Mesenchymal stem cell (in vitro differentiated cells and primary cell): ENCODE data around the gene MICAL1.

ENCODE experiments used
- DNase-seq: peaks from one replicate; pipeline ENCODE4 v3.0.0-alpha.2; 2013
- H2AFZ ChIP-seq: one replicate; pipeline ENCODE4 v1.6.1; 2013; ENCODE audit warnings: low read depth, mild to moderate bottlenecking, control low read depth, inconsistent platforms, low read length, moderate library complexity
- H2AK5ac ChIP-seq: 2 replicates; pipeline ENCODE4 v1.6.1; 2013; ENCODE audit warnings: low read length, moderate library complexity, mild to moderate bottlenecking, inconsistent platforms; ENCODE audit not compliant: severe bottlenecking
- H2BK120ac ChIP-seq: one replicate; pipeline ENCODE4 v1.6.1; 2013; ENCODE audit warnings: low read depth, mild to moderate bottlenecking, inconsistent platforms, low read length, moderate library complexity
- H2BK12ac ChIP-seq, 2 experiments: one replicate each; pipeline ENCODE4 v1.6.1; 2013; ENCODE audit warnings: inconsistent platforms in 2 of 2, low read length in 2 of 2, mild to moderate bottlenecking in 2 of 2, moderate library complexity in 2 of 2, control low read depth in 1 of 2
- H2BK15ac ChIP-seq: one replicate; pipeline ENCODE4 v1.6.1; 2013; ENCODE audit warnings: mild to moderate bottlenecking, low read depth, inconsistent platforms; ENCODE audit not compliant: poor library complexity, severe bottlenecking
- H2BK5ac ChIP-seq: 2 replicates; pipeline ENCODE4 v1.6.1; 2013; ENCODE audit warnings: low read depth, mild to moderate bottlenecking, low read length, control low read depth, inconsistent platforms; ENCODE audit not compliant: poor library complexity, severe bottlenecking
- H3K14ac ChIP-seq, 2 experiments: one replicate each; pipeline ENCODE4 v1.6.1; 2013; ENCODE audit warnings: inconsistent platforms in 2 of 2, low read length in 2 of 2, control low read depth in 1 of 2, mild to moderate bottlenecking in 1 of 2, moderate library complexity in 1 of 2
- H3K18ac ChIP-seq, 2 experiments: one replicate each; pipeline ENCODE4 v1.6.1; 2013; ENCODE audit warnings: inconsistent platforms in 2 of 2, low read length in 2 of 2, control low read depth in 1 of 2, low read depth in 1 of 2, mild to moderate bottlenecking in 1 of 2
- H3K23ac ChIP-seq, 2 experiments: one replicate each; pipeline ENCODE4 v1.6.1; 2013; ENCODE audit warnings: inconsistent platforms in 2 of 2, low read length in 2 of 2, mild to moderate bottlenecking in 2 of 2, moderate library complexity in 2 of 2, control low read depth in 1 of 2
- H3K27ac ChIP-seq: 2 replicates; pipeline ENCODE4 v1.5.1; 2013; ENCODE audit warnings: mild to moderate bottlenecking, moderate library complexity, low read length, control low read depth, inconsistent platforms; ENCODE audit not compliant: poor library complexity, severe bottlenecking
- H3K27me3 ChIP-seq, 2 experiments: 2 replicates each; pipeline versions ENCODE4 v1.6.1 to v1.7.0; 2013; ENCODE audit warnings: low read length in 2 of 2, mild to moderate bottlenecking in 2 of 2, moderate library complexity in 2 of 2, control low read depth in 1 of 2, inconsistent platforms in 1 of 2; ENCODE audit not compliant: control insufficient read depth in 1 of 2, insufficient read depth in 1 of 2
- H3K36me3 ChIP-seq, 2 experiments: 2 replicates each; pipeline versions ENCODE4 v1.6.1 to v1.7.0; 2013; ENCODE audit warnings: low read length in 2 of 2, control low read depth in 1 of 2, inconsistent platforms in 1 of 2, low read depth in 1 of 2, mild to moderate bottlenecking in 1 of 2; ENCODE audit not compliant: insufficient read depth in 2 of 2, control insufficient read depth in 1 of 2
- H3K4ac ChIP-seq, 2 experiments: one replicate each; pipeline ENCODE4 v1.6.1; 2013; ENCODE audit warnings: inconsistent platforms in 2 of 2, low read length in 2 of 2, mild to moderate bottlenecking in 2 of 2, moderate library complexity in 2 of 2, control low read depth in 1 of 2, low read depth in 1 of 2
- H3K4me1 ChIP-seq: 2 replicates; pipeline ENCODE4 v1.6.1; 2013; ENCODE audit warnings: low read depth, low read length, control low read depth; ENCODE audit not compliant: control insufficient read depth, insufficient read depth
- H3K4me2 ChIP-seq: 2 replicates; pipeline ENCODE4 v1.6.1; 2013; ENCODE audit warnings: low read length, mild to moderate bottlenecking, inconsistent platforms; ENCODE audit not compliant: poor library complexity, severe bottlenecking
- H3K4me3 ChIP-seq, 2 experiments: 2 replicates each; pipeline versions ENCODE4 v1.5.1 to v1.7.0; 2013; ENCODE audit warnings: low read length in 2 of 2, mild to moderate bottlenecking in 2 of 2, control low read depth in 1 of 2, low read depth in 1 of 2; ENCODE audit not compliant: insufficient read depth in 1 of 2
- H3K79me1 ChIP-seq: replicated peaks from 2 replicates; pipeline ENCODE4 v1.6.1; 2013; ENCODE audit warnings: mild to moderate bottlenecking, control low read depth, low read length, inconsistent platforms; ENCODE audit not compliant: poor library complexity, severe bottlenecking
- H3K9ac ChIP-seq: 2 replicates; pipeline ENCODE4 v1.7.0; 2013; ENCODE audit warnings: mild to moderate bottlenecking, low read length, moderate library complexity
- H3K9me3 ChIP-seq: 2 replicates; pipeline ENCODE4 v1.7.0; 2013; ENCODE audit warnings: mild to moderate bottlenecking, low read length; ENCODE audit not compliant: control insufficient read depth
- H4K8ac ChIP-seq: one replicate; pipeline ENCODE4 v1.6.1; 2013; ENCODE audit warnings: inconsistent platforms, mild to moderate bottlenecking, low read length, moderate library complexity
- H4K91ac ChIP-seq: one replicate; pipeline ENCODE4 v1.6.1; 2013; ENCODE audit warnings: mild to moderate bottlenecking, low read length, inconsistent platforms
- WGBS: methylation state at CpG from one replicate; pipeline ENCODE4 v1.1.7; 2013; ENCODE audit warnings: mixed read lengths; 5-methylcytosine and 5-hydroxymethylcytosine counted together

The MICAL1 gene

DNA sequence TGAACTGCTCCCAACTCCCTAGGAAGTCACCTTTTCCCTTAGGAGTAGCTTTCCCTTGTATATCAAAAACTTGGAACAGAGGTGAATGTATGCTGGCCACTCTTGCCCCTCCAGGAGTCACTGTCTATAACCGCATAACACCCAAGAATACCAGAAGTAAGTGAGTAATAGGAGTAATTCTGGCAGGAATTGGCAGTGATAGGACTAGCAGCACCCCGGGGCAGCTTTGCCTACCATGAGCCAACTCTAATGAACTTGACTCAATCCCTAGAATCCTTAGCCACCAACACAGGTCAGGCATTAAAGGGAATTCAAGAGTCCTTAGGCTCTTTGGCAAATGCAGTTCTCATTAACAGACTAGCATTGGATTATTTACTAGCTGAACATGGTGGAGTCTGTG lies 44.5 kb downstream of the MICAL1 start:
- H3K18ac ChIP-seq, result no peak overlapping the region
- no peak overlapping the region for H2AK5ac ChIP-seq
- no peak overlapping the region for H3K23ac ChIP-seq
- no peak overlapping the region for H2BK15ac ChIP-seq
- DNase-seq, result no peak
- no peaks in the 10 kb centered on the region for H3K4me1 ChIP-seq
- H2AFZ ChIP-seq, result no peak overlapping the region
- H3K9ac ChIP-seq, result no peak overlapping the region
- H3K27ac ChIP-seq, result no peak overlapping the region
- H4K8ac ChIP-seq, result no peak overlapping the region
- peaks cover 0 to 9% of the 10 kb centered on the region in 2 experiments for H3K27me3 ChIP-seq
- H3K36me3 ChIP-seq, result no peaks in the 10 kb centered on the region
- H3K79me1 ChIP-seq, result no peaks in the 10 kb centered on the region
- H3K4me2 ChIP-seq, result no peak overlapping the region
- no peak overlapping the region for H3K4me3 ChIP-seq
- H3K14ac ChIP-seq, result no peak overlapping the region
- H2BK5ac ChIP-seq, result no peak overlapping the region
- H2BK12ac ChIP-seq, result no peak overlapping the region
- H2BK120ac ChIP-seq, result no peak overlapping the region
- H3K9me3 ChIP-seq, result no peaks in the 10 kb centered on the region
- no peak overlapping the region for H3K4ac ChIP-seq
- 80% methylated on average over 1 of the region's 2 CpGs for WGBS
- no peak overlapping the region for H4K91ac ChIP-seq

DNA sequence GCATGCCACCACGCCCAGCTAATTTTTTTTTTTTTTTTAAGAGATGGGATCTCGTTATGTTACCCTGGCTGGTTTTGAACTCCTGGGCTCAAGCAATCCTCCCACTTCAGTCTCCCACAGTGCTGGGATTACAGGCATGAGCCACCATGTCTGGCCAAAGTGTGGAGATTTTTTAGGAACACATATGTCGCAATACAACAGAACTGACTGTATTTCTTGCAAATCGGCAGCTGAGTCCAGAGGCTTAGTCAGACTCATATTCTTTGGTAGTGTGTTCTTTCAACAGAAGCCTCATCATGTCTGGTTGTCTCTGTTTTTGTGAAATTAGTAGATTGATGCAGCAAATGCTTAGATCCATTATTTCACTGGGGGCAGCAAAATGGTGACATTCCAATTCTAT lies 49.4 kb downstream of the MICAL1 start:
- no peak overlapping the region for H2BK120ac ChIP-seq
- no peak overlapping the region for H3K14ac ChIP-seq
- no peak overlapping the region for H3K4me3 ChIP-seq
- no peaks in the 10 kb centered on the region for H3K9me3 ChIP-seq
- no peaks in the 10 kb centered on the region for H3K36me3 ChIP-seq
- 91% methylated on average over 4 of the region's 4 CpGs for WGBS
- no peak overlapping the region for H4K91ac ChIP-seq
- no peak overlapping the region for H3K4me2 ChIP-seq
- H2BK12ac ChIP-seq, result no peak overlapping the region
- no peak overlapping the region for H3K4ac ChIP-seq
- H2AFZ ChIP-seq, result no peak overlapping the region
- H2BK15ac ChIP-seq, result no peak overlapping the region
- no peak overlapping the region for H3K23ac ChIP-seq
- no peak overlapping the region for H4K8ac ChIP-seq
- no peaks in the 10 kb centered on the region for H3K4me1 ChIP-seq
- H3K27ac ChIP-seq, result no peak overlapping the region
- no peak overlapping the region for H3K9ac ChIP-seq
- H2BK5ac ChIP-seq, result no peak overlapping the region
- DNase-seq, result peak; percentile 37
- no peaks in the 10 kb centered on the region for H3K79me1 ChIP-seq
- H3K18ac ChIP-seq, result no peak overlapping the region
- H2AK5ac ChIP-seq, result no peak overlapping the region
- peaks cover 0 to 3% of the 10 kb centered on the region in 2 experiments for H3K27me3 ChIP-seq

DNA sequence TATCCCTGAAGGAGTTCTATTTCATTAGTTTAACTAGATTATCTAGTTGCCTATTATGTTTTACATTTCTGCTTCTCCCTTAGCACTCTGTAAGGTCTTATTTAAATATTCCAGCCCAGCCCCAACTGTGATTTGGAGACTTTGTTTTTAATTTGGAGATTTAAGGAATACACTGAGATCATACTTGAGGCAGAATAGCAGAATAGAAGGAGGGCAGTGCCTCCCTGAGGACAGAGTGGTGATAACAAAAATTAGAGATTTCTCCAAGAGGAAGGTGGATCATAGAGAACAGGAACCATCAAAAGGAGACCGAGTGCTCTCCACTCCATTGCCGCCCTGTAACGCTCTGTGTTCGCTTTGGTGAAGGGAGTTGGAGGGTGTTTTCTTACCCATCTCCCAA lies 58.6 kb downstream of the MICAL1 start:
- H3K23ac ChIP-seq, result no peak overlapping the region
- no peak overlapping the region for H3K4ac ChIP-seq
- H3K4me2 ChIP-seq, result no peak overlapping the region
- H3K4me3 ChIP-seq, result no peak overlapping the region
- no peak overlapping the region for H2BK12ac ChIP-seq
- no peak overlapping the region for H4K91ac ChIP-seq
- DNase-seq, result peak; percentile 35
- no peaks in the 10 kb centered on the region for H3K9me3 ChIP-seq
- H3K18ac ChIP-seq, result no peak overlapping the region
- peaks cover 2% of the 10 kb centered on the region for H3K4me1 ChIP-seq
- H2AK5ac ChIP-seq, result no peak overlapping the region
- H2BK5ac ChIP-seq, result no peak overlapping the region
- no peak overlapping the region for H3K27ac ChIP-seq
- H2BK15ac ChIP-seq, result no peak overlapping the region
- WGBS, result 88% methylated on average over 4 of the region's 4 CpGs
- H3K9ac ChIP-seq, result no peak overlapping the region
- no peaks in the 10 kb centered on the region for H3K36me3 ChIP-seq
- H4K8ac ChIP-seq, result no peak overlapping the region
- H2BK120ac ChIP-seq, result no peak overlapping the region
- no peak overlapping the region for H2AFZ ChIP-seq
- no peak overlapping the region for H3K14ac ChIP-seq
- no peaks in the 10 kb centered on the region for H3K79me1 ChIP-seq
- peaks cover 0 to 3% of the 10 kb centered on the region in 2 experiments for H3K27me3 ChIP-seq

DNA sequence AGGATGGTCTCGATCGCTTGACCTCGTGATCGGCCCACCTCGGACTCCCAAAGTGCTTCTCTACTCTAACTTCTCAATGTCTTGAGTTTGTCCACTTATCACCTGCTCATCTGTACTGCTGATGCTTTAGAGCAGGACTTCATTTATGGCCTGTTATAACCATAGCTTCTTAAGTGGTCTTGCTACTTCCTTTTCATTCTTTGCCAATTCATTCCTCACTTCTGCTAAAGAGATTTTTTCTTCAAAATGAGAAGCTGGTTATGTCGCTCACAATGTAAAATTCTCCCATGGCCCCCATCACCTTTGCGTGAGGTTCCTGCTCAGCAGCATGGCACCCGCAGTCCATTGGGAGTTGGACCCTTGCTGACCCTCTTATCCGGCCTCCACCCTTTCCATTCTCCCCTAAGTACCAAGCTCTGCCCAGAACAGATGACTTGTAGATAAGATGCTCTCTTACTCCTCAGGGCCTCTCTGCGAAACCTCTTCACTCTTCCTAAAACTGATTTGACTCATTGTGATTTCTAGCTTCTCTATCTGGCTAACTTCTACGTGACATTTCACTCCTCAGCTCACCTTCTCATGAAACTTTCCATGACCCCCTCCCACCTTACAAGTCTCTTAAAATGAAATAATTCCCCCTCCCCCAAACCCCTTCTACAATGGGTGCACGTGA lies 59.4 kb downstream of the MICAL1 start:
- no peaks in the 10 kb centered on the region for H3K79me1 ChIP-seq
- H2AFZ ChIP-seq, result no peak overlapping the region
- H3K4me1 ChIP-seq, result peaks cover 2% of the 10 kb centered on the region
- no peak overlapping the region for H2AK5ac ChIP-seq
- no peaks in the 10 kb centered on the region for H3K36me3 ChIP-seq
- no peak overlapping the region for H4K91ac ChIP-seq
- WGBS, result 93% methylated on average over 12 of the region's 12 CpGs
- no peak overlapping the region for H2BK15ac ChIP-seq
- no peak overlapping the region for H3K18ac ChIP-seq
- no peak overlapping the region for H3K4ac ChIP-seq
- no peak overlapping the region for H4K8ac ChIP-seq
- no peaks in the 10 kb centered on the region for H3K9me3 ChIP-seq
- no peak overlapping the region for H2BK120ac ChIP-seq
- H2BK12ac ChIP-seq, result no peak overlapping the region
- no peak overlapping the region for H2BK5ac ChIP-seq
- H3K23ac ChIP-seq, result no peak overlapping the region
- no peak overlapping the region for H3K14ac ChIP-seq
- no peak overlapping the region for H3K4me3 ChIP-seq
- H3K9ac ChIP-seq, result no peak overlapping the region
- H3K27me3 ChIP-seq, result peaks cover 0 to 3% of the 10 kb centered on the region in 2 experiments
- H3K4me2 ChIP-seq, result no peak overlapping the region
- H3K27ac ChIP-seq, result no peak overlapping the region
- DNase-seq, result no peak
